NCI-H446 treated with DMSO at 0.1 percent for 48 hours (cell line): ENCODE measurements around the gene SEC61B.
A peak's percentile ranks its signal among the peaks of the same experiment; 100 is the strongest.

Experiments used
- DNase-seq: peaks from one replicate; lab custom pipeline; 2025; lab: John Stamatoyannopoulos, UW

SEC61B gene

DNA sequence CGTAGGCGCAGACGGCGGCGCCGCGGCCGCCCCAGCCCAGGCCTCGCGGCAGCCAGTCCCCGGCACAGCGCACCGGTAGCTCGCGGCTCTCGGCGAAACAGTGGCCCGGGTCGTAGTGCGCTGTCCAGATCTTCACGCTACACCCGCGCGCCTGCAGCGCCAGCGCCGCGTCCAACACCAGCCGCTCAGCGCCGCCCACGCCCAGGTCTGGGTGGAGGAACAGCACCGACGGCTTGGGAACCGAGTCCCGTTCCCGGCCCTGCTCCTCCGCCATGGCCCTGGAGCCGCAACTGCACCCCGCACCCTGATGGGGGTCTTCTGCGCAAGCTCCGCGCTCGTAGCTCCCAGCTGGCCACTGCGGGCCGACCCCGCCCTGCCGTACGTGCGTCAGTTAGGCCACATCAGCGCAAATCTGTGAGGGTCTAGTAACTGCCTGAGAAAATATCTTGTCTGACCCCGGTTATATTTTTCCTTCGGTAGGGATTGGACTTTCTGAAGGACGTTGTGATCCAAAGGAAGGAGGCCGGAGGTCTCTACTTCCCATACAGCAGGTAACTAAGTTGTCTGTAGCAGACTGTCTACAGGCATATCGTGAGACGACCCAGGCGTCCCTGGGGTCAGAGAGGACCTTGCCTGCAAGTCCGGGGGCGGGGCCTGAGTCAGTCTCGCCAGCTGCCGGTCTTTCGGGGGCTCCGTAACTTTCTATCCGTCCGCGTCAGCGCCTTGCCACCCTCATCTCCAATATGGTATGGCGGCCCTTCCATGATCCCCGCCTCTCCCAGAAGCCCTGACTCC is at the start of gene SEC61B, which contains the start of gene ALG2:
TSS of gene SEC61B (plus strand) at position 662 of the 795 bp plus-strand sequence. CDS start at position 744, 82 bp downstream.
TSS of gene ALG2 (minus strand) at position 322 of the 795 bp plus-strand sequence. CDS start at position 274, 48 bp downstream.
- DNase-seq = peak; percentile 83

DNA sequence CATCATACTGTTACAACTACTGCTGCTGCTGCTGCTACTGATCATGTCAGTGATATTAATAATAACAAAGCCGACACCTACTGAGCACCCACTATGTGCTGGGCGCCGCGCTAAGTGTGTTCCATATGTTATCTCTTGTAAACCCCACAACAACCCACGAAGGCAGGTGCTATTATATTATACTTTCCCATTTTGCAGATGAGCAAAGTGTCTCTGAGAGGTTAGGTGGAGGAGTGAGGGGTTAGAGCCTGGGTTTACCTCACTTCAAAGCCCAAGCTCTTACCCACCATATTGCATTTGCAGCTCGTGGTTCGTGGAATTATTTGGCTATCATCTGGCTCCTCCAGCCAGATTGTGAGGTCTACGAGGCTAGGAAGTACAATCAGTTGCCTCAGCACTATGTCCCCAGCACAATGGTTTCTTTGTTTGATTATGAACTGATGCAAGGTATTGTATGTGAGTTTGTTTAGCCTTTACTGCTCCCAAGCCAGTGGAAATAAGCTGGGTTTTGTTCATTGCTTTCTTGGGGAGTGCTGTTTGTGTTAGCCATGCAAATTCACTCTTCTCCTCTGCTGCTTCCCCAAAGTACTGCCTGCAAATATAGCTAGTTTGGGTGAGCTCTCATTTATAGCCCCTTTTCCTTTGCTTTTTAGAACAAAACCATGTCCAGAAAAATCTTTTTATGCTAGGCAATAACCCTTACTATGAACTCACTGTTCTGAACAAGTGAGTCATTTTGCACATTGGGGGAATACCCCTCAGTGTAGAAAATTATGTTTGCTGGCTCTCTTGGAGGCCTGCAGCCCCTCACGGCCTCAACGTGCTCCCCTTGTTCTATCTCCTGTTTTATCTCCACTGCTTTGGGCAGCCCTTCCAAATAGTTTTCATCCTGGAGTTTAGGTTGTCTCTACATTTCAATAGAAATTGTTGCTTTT is 48.2 kb upstream of the SEC61B start:
- DNase-seq = no peak

DNA sequence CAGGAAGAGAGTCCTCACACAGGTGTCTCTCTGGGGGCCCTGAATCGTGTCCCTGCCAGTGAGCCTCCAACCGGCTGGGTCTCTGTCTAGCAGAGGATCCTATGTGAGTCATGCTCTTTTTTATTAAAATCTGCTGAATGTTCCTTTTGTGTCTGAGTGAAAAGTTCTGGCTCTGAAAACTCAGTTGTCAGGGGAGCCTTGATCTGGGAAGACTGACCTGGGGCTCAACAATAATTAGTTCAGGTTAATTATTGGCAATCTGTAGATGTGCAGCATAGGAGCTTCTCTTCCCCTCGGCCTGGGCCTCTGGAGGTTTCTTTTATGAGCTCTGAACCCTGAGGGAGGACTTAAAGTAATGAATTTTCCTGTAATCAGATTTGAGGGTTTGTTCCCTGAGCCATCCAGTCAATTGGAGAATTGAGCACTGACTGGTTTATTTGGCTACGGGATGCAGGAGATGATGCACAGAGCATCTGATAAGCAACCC is 45.5 kb upstream of the SEC61B start:
- no peak for DNase-seq

DNA sequence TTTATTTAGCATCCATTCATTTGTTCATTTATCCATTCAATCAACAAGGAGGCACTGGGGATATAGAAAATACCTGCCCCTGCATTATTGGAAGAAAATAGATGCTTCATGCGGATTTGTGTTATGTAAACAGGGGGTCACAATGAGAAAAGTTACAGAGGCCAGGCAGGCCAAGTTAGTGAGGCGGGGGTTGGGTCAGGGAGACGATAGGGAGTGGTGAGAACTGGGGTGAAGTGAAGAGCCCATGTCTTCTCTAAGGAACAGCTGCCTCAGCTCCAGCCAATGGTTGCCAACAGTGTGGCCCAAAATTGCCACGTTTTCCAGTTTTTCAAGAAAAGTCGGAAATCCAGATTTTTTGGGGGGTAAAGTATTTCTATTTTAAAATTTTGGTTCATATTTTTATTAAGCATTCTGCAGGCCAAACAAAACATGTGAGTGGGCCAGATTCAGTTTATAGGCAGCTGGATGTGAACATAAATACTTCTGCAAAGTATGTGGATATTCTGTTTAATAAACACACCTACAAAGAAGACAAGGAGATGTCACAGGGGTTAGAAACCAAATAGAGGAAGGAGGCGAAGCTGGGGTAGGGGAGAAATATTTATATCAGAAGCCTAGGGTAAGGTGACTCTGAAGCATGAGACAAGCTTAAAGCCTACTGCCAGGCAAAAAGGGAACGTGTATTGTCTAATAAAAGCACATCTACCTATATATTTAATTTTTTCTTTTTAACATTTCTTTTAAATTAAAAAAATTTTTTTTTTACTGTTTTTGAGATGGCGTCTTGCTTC is 44.3 kb upstream of the SEC61B start:
- no peak for DNase-seq

GRCh38 chr9:99178912-99179872 is 42.9 kb upstream of the SEC61B start:
- DNase-seq = no peak

DNA sequence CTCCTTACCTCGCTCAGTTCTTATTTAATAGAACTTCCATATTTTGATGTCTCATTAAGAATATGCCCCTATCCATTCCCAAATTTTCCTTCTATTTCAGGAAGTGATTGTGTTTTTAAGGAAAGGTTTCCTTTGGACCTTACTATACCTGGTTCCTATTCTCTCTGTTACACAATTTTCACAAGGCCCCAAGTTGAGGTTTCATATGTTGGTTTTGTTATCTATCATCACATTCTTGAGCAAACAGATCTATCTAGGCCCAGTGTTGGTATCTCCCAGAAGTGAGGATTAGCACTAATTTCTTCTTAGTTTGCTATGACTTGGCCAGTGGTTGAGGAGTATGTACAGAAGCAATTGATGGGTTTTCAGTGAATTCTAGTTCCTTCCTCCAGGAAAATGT is 41.9 kb upstream of the SEC61B start:
- DNase-seq = no peak

GRCh38 chr9:99180662-99181061 is 41.4 kb upstream of the SEC61B start:
- DNase-seq = no peak

DNA sequence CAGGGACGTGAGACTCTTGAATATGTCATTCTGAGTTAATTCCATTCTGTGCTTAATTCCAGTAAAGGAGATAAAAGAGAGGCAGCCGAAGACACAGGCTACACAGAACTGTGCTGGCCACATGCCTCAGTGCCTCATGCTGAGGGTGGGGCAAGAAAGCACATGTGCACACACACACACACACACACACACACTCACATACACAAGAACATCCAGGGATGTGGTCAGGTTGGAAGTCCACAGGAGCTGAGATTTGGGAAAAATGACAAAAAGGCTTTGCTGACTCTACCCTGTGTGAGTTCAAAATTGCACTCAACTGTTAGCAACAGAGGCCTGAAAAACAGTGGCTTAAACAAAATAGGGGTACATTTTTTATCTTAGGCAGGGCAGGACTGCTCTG is 40.9 kb upstream of the SEC61B start:
- no peak for DNase-seq

DNA sequence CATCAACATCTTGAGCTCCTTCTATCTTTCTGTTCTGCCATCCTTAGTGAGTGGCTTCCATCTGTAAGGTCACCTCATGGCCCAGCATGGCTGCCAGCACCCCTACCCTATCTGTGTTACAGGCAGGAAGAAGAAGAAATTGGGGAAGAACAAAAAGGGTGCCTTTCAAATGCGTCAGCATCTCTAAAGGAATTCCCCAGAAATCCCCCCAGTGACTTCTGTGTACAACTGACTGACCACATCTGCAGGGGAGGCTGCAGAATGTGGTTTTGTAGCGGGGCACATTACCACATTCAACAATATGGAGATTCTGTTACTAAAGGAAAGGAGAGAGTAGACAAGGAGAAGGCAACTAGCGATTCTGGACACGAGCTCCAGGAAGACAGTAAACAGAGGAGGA is 40.5 kb upstream of the SEC61B start:
- DNase-seq = no peak

- DNase-seq = no peak
Observed at GRCh38 chr9:99182356-99182755, 39.7 kb upstream of the SEC61B start.

DNA sequence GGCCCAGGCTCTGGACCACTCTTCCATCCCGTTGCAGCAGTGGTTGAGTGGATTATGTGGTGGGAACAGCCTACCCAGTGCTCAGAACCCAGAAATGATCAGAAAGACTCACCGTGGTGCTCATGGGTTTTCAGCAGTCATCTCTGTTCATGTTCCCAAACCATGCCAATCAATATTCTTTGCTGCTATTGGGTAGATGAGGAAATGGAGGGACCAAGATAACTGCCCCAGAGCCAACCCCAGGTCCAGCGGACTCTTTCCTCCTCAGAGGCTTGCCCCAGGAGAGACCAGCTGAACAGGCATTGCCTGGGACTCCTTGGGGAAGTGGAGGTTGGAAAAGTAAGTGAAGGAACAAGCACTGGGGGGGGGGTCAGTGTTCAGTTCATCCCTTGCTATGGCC is 38.5 kb upstream of the SEC61B start:
- no peak for DNase-seq

GRCh38 chr9:99184110-99184474 is 38.0 kb upstream of the SEC61B start:
- DNase-seq = no peak

GRCh38 chr9:99184475-99185347 is 37.4 kb upstream of the SEC61B start:
- DNase-seq = peak; percentile 83

DNA sequence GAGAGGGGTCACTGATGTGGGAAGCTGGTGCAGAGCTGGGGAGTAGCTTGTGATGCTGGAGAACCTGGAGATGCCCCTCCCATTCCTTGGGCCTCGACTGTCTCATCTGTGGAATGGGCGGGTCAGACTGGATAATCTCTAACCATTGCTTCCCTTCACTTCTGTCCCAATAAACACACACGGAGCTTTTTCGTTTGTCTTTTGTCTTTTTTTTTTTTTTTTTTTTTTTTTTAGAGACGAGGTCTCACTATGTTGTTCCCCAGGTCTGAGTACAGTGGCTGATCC is 36.8 kb upstream of the SEC61B start:
- DNase-seq = no peak

GRCh38 chr9:99185934-99186333 is 36.1 kb upstream of the SEC61B start:
- DNase-seq = no peak

GRCh38 chr9:99187311-99187710 is 34.8 kb upstream of the SEC61B start:
- no peak for DNase-seq

DNA sequence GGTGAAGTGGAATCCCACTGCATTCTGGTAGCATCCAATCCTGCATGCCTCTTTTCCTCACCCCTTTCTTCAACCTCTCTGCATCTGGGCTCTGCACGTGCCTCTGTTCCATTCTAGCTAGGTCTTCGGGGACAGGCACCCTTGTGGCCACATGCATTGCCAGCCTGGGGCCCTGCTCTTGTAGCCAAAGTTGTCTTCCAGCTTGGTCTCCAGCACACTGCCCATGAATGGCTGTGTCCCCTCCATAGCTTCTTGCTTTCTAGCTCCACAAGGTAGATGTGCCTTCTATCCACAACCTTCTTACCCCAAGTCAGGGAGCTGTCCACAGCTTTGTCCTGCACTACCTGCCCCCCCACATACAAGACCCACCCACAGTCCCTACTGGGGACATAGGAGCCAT is 32.9 kb upstream of the SEC61B start:
- no peak for DNase-seq

DNA sequence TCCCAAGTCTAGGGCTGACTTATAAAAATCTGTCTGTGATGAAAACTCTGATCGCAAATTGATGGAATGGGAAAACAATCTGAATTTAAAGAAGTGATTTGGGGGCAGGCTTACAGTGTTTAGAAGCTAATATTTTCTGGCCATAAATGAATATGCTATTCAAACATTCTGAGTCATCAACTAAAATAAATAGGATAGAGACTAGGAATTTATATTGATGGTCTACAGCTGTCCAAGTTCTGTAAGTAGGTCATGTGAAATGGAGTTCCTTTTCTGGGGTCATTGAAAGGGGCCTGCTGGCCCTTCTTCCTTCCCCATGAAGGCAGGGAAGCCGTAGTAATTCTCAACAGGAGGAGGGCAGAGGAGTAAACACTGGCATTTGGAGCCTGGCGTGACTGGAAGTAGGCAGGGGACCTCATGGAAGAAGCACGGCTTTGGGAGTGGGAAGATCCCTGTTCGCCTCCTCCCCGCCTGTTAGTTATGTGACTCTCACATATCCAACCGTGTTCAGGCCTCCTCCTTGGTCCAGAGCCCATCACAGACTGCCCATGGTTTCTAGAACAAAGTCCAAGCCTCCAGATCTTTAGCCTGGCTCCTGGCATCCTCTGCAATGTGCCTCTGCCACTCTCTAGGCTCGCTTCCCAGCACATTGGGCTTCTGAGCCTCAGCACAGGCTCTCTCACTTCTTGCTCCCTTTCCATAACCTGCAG is 32.0 kb upstream of the SEC61B start:
- no peak for DNase-seq

GRCh38 chr9:99190597-99191283 is 31.3 kb upstream of the SEC61B start:
- no peak for DNase-seq
